ENCODE results near the gene SMYD3. TPM values are rescaled to one million over a fixed set of nuclear protein-coding genes. Genes with fewer than 3 reads are reported as not detected.
A peak's percentile ranks its signal among the peaks of the same experiment; 100 is the strongest.

The SMYD3 gene
- total RNA-seq, 1 donor from 2014 or later, result 80.8 TPM

DNA sequence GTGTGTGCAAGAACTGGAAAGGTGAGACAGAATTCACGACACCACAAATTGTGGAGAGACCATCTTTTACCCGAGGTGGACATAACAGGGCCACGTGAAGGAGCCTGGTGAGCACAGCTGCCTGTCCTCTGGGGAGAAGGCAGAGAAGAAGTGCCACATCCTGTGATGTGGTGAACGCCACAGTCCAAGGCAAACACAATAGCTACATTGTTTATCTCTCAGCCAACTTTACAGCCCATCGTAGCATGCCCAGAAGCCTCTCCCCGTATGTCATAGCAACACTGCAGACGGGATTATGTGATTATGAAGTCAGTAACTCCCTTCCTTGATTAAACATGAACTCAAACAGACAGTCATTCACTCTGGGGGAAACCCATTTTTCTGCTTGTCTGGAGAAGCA, 612.2 kb downstream of the SMYD3 start:
- no peak overlapping the region for H3K4me2 ChIP-seq (ENCODE audit: low read length)
- no peaks in the 10 kb centered on the region for H3K79me2 ChIP-seq (ENCODE audit: insufficient read depth, low read length)
- H2AFZ ChIP-seq (ENCODE audit: low read depth, low read length), result no peak overlapping the region
- no peaks in the 10 kb centered on the region for H3K27me3 ChIP-seq (ENCODE audit: insufficient read depth, low read length)
- no peaks in the 10 kb centered on the region for H3K9me3 ChIP-seq (ENCODE audit: insufficient read depth, low read depth, low read length)
- no peaks in the 10 kb centered on the region for H3K36me3 ChIP-seq (ENCODE audit: insufficient read depth, low read length)
- TF ChIP-seq EZH2 (IDR thresholded peaks at IDR 0.05; ENCODE audit: insufficient read depth, low read length), result no peak
- TF ChIP-seq, protein P1, sequence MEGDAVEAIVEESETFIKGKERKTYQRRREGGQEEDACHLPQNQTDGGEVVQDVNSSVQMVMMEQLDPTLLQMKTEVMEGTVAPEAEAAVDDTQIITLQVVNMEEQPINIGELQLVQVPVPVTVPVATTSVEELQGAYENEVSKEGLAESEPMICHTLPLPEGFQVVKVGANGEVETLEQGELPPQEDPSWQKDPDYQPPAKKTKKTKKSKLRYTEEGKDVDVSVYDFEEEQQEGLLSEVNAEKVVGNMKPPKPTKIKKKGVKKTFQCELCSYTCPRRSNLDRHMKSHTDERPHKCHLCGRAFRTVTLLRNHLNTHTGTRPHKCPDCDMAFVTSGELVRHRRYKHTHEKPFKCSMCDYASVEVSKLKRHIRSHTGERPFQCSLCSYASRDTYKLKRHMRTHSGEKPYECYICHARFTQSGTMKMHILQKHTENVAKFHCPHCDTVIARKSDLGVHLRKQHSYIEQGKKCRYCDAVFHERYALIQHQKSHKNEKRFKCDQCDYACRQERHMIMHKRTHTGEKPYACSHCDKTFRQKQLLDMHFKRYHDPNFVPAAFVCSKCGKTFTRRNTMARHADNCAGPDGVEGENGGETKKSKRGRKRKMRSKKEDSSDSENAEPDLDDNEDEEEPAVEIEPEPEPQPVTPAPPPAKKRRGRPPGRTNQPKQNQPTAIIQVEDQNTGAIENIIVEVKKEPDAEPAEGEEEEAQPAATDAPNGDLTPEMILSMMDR (IDR thresholded peaks at IDR 0.05; ENCODE audit: insufficient read depth, low read depth, low read length), result no peak
- H3K4me3 ChIP-seq (ENCODE audit: insufficient read depth, low read depth, low read length), result no peak overlapping the region
- H4K20me1 ChIP-seq (ENCODE audit: insufficient read depth, low read length), result no peaks in the 10 kb centered on the region
- H3K9ac ChIP-seq (ENCODE audit: low read length), result no peak overlapping the region
- Mint-ChIP-seq H3K4me3 (ENCODE audit: unreplicated experiment) (no peak overlapping the region), H3K27ac (ENCODE audit: unreplicated experiment) (no peak overlapping the region), H3K36me3 (ENCODE audit: low read depth, unreplicated experiment) (peaks cover 35% of the 10 kb centered on the region), H3K4me1 (ENCODE audit: low read depth, unreplicated experiment) (no peaks in the 10 kb centered on the region), H3K27me3 (ENCODE audit: low read depth, unreplicated experiment) (no peaks in the 10 kb centered on the region), H3K9me3 (ENCODE audit: unreplicated experiment) (peaks cover 19% of the 10 kb centered on the region)
- H3K4me1 ChIP-seq (ENCODE audit: insufficient read depth, low read length), result no peaks in the 10 kb centered on the region
- FAIRE-seq, result no peak
- no peak overlapping the region for H3K27ac ChIP-seq (ENCODE audit: low read depth, low read length)
- DNase-seq (ENCODE audit: low read depth), result no peak

DNA sequence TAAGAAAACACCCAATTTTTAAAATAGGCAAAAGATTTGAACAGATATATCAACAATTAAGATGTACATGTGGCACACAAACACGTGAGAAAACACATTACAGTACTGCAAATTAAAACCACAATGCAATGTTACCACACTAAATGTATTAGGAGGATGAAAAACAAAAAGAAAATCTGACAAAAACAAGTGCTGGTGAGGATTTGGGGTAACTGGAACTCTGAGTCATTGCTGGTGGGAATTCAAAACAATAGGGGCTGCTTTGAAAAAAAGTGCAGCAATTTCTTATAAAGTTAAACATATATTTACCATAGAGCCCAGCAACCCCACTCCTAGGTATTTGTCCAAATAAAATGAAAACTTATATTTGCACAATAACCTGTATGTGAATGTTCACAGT, 614.1 kb downstream of the SMYD3 start:
- Mint-ChIP-seq H3K27me3 (ENCODE audit: low read depth, unreplicated experiment) (no peaks in the 10 kb centered on the region), H3K9me3 (ENCODE audit: unreplicated experiment) (peaks cover 19% of the 10 kb centered on the region), H3K27ac (ENCODE audit: unreplicated experiment) (no peak overlapping the region), H3K4me3 (ENCODE audit: unreplicated experiment) (no peak overlapping the region), H3K4me1 (ENCODE audit: low read depth, unreplicated experiment) (no peaks in the 10 kb centered on the region), H3K36me3 (ENCODE audit: low read depth, unreplicated experiment) (peaks cover 35% of the 10 kb centered on the region)
- no peaks in the 10 kb centered on the region for H4K20me1 ChIP-seq (ENCODE audit: insufficient read depth, low read length)
- no peak overlapping the region for H3K4me3 ChIP-seq (ENCODE audit: insufficient read depth, low read depth, low read length)
- H2AFZ ChIP-seq (ENCODE audit: low read depth, low read length), result no peak overlapping the region
- no peak overlapping the region for H3K4me2 ChIP-seq (ENCODE audit: low read length)
- no peaks in the 10 kb centered on the region for H3K36me3 ChIP-seq (ENCODE audit: insufficient read depth, low read length)
- FAIRE-seq (no peak), DNase-seq (ENCODE audit: low read depth) (no peak)
- TF ChIP-seq, protein P1 (IDR thresholded peaks at IDR 0.05; ENCODE audit: insufficient read depth, low read depth, low read length), result no peak
- no peak for TF ChIP-seq EZH2 (IDR thresholded peaks at IDR 0.05; ENCODE audit: insufficient read depth, low read length)
- no peaks in the 10 kb centered on the region for H3K79me2 ChIP-seq (ENCODE audit: insufficient read depth, low read length)
- H3K4me1 ChIP-seq (ENCODE audit: insufficient read depth, low read length), result no peaks in the 10 kb centered on the region
- no peak overlapping the region for H3K27ac ChIP-seq (ENCODE audit: low read depth, low read length)
- H3K27me3 ChIP-seq (ENCODE audit: insufficient read depth, low read length), result no peaks in the 10 kb centered on the region
- H3K9ac ChIP-seq (ENCODE audit: low read length), result no peak overlapping the region
- no peaks in the 10 kb centered on the region for H3K9me3 ChIP-seq (ENCODE audit: insufficient read depth, low read depth, low read length)

DNA sequence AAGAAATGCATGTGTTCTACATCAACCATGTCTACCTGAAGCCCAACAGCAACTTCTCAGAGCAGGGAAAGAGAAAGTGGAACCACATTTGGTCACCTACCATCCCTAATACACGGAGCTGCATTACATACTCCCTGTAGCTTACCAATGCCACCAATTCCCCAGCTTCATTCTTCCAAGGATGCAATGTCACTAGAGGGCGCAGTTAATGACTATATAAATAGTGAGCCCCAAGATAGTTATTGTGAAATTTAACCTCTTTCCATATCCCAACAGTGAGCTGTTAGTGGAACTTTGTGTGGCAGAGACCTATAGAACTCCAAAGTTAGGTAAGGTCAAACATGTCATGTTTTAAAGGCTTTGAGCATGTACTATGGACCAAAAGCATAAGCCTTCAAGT, 618.3 kb downstream of the SMYD3 start:
- H3K79me2 ChIP-seq (ENCODE audit: insufficient read depth, low read length), result no peaks in the 10 kb centered on the region
- H3K36me3 ChIP-seq (ENCODE audit: insufficient read depth, low read length), result no peaks in the 10 kb centered on the region
- H4K20me1 ChIP-seq (ENCODE audit: insufficient read depth, low read length), result no peaks in the 10 kb centered on the region
- DNase-seq (ENCODE audit: low read depth), result peak; percentile 12
- H3K27ac Mint-ChIP-seq (ENCODE audit: unreplicated experiment), result no peak overlapping the region
- no peaks in the 10 kb centered on the region for H3K27me3 ChIP-seq (ENCODE audit: insufficient read depth, low read length)
- H3K4me3 ChIP-seq (ENCODE audit: insufficient read depth, low read depth, low read length), result no peak overlapping the region
- H3K4me1 ChIP-seq (ENCODE audit: insufficient read depth, low read length), result no peaks in the 10 kb centered on the region
- no peak overlapping the region for H3K4me3 Mint-ChIP-seq (ENCODE audit: unreplicated experiment)
- H2AFZ ChIP-seq (ENCODE audit: low read depth, low read length), result no peak overlapping the region
- no peaks in the 10 kb centered on the region for H3K4me1 Mint-ChIP-seq (ENCODE audit: low read depth, unreplicated experiment)
- no peak overlapping the region for H3K4me2 ChIP-seq (ENCODE audit: low read length)
- TF ChIP-seq EZH2 (IDR thresholded peaks at IDR 0.05; ENCODE audit: insufficient read depth, low read length), result no peak
- TF ChIP-seq, protein P1 (IDR thresholded peaks at IDR 0.05; ENCODE audit: insufficient read depth, low read depth, low read length), result peak; percentile 41
- FAIRE-seq, result no peak
- H3K9ac ChIP-seq (ENCODE audit: low read length), result no peak overlapping the region
- H3K36me3 Mint-ChIP-seq (ENCODE audit: low read depth, unreplicated experiment), result peaks cover 40% of the 10 kb centered on the region
- H3K27me3 Mint-ChIP-seq (ENCODE audit: low read depth, unreplicated experiment), result no peaks in the 10 kb centered on the region
- peaks cover 24% of the 10 kb centered on the region for H3K9me3 Mint-ChIP-seq (ENCODE audit: unreplicated experiment)
- H3K9me3 ChIP-seq (ENCODE audit: insufficient read depth, low read depth, low read length), result no peaks in the 10 kb centered on the region
- H3K27ac ChIP-seq (ENCODE audit: low read depth, low read length), result no peak overlapping the region

Measured in astrocyte (in vitro differentiated cells and primary cell).